Fibroblast of skin of left biceps (primary cell): ENCODE results near the gene OAS3.
"Not testable (repeated sequence)": the region's sequence is repeated elsewhere in the genome, so short reads cannot be mapped to it uniquely, and the experiment has no call there.

Source experiments
- DNase-seq, 2 experiments: peaks; one replicate each; pipeline ENCODE4 v3.0.0-alpha.2; 2013; ENCODE audit warnings: low read depth in 2 of 2

OAS3 gene

GRCh38 chr12:112924986-112925385 lies 13.3 kb upstream of the OAS3 start:
- DNase-seq, result no peak

DNA sequence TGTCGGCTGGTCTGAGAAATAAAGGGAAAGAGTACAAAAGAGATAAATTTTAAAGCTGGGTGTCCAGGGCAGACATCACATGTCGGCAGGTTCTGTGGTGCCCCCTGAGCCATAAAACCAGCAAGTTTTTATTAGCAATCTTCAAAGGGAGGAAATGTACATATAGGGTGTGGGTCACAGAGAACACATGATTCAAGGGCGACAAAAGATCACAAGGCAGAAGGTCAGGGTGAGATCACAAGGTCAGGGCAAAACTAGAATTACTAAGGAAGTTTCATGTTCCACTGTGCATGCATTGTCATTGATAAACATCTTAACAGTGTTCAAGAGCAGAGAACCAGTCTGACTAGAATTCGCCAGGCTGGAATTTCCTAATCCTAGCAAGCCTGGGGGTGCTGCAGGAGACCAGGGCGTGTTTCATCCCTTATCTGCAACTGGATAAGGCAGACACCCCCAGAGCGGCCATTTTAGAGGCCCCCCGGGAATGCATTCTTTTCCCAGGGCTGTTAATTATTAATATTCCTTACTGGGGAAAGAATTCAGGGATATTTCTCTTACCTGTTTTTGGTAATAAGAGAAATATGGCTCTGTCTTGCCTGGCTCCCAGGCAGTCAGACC lies 11.7 kb upstream of the OAS3 start:
- not testable (repeated sequence) for DNase-seq

DNA sequence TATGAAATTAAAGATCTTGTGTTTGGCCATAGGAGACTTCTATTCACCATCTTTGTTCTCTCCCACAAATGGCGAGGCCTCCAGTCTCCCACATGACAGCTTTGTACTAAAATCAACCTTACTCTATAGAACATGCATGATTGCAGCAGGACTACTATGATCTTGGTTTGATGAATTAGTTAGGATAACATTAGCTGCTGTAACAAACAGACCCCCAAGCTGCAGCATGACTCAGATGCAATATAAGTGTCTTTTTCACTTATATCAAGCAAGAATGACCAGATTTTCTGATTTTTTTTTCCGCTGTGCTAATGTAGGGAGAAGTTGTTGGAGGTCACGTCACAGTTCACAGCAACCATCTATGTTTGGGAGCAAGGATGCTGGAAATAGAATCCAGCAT lies 10.8 kb upstream of the OAS3 start:
- no peak for DNase-seq

DNA sequence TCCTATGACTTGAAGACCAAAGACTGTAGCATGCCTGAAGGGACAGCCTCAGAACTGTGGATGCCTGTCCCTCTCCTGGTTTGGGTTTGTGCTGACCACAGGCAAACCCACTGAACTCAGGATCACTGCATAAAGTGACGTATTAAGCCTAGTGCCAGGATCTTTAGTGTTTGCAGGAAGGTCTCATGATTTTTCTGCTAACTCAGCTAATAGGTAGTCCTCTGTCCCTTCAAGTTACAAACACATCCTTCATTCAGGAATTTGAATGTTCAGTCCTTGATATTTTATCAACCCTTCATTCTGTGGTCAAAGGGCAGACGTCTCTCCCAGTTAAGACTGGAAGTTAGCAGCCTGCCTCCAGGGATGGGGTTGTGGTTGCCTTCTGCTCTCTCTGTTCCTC lies 10.3 kb upstream of the OAS3 start:
- no peak for DNase-seq

GRCh38 chr12:112928978-112929377 lies 9.3 kb upstream of the OAS3 start:
- no peak for DNase-seq

DNA sequence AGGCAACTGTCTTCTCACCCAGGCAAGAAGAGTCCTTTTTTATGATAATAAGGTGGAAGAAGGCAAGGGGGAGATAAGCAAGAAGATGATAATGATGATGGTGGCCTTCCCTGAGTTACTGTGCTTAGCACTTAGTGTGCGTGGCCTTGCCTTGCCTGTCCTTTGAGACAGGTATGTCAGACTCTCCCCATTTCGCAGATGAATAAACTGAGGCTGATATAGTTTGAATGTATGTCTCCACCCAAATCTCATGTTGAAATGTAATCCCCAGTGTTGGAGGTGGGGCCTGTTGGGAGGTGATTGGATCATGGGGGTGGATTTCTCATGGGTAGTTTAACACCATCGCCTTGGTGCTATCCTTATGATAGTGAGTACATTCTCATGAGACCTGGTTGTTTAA lies 8.6 kb upstream of the OAS3 start:
- DNase-seq, result no peak

GRCh38 chr12:112930350-112930749 lies 7.9 kb upstream of the OAS3 start:
- DNase-seq, result no peak

DNA sequence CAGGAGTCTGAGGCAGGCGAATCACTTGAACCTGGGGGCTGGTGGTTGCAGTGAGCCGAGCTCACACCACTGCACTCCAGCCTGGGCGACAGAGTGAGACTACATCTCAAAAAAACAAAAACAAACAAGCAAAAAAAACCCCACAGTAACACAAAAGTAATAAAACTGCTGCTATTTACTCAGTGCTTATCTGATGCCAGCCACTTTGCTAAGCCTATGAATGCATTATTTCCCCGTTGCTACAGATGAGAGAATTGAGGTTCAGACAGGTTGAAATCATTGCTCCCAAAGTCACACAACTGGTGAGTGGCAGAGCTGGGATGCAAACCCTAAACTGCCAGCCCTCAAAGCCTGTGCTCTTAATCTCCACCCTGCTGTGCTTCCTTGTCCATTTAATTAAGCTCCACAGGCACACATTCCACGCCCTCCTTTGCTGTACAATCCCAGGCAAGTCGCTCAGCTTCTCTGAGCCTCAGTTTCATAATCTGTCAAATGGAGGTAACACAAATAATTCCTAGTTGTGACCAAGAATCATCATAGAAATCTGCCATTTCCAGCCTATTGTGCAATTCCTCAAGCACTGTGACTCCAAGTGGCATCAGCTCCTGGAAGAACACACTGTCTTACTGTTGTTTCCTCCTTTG lies 5.7 kb upstream of the OAS3 start:
- DNase-seq, result no peak

GRCh38 chr12:112933129-112933505 lies 5.2 kb upstream of the OAS3 start:
- no peak for DNase-seq

DNA sequence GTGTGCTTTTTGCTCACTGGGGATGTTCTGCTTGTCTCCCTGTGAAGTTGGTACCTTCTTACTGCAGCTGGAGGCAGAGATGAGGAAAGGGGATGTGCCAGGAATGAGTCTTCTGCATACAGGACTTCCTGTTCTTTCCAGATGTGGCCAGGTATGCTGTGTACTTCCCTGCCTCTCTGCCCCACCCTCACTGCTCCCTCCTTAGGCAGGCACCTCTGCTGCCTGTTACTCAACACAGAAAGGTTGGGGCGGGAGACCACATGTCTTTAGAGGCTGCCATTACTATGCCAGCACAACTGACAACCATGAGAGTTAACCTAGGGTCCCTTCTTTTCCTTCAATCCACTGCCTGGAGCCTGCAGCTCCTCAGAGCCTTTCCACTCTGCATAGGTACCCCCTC lies 2.0 kb upstream of the OAS3 start:
- DNase-seq, result no peak

- DNase-seq, result no peak
Measured at GRCh38 chr12:112936927-112937326, 1.3 kb upstream of the OAS3 start.

DNA sequence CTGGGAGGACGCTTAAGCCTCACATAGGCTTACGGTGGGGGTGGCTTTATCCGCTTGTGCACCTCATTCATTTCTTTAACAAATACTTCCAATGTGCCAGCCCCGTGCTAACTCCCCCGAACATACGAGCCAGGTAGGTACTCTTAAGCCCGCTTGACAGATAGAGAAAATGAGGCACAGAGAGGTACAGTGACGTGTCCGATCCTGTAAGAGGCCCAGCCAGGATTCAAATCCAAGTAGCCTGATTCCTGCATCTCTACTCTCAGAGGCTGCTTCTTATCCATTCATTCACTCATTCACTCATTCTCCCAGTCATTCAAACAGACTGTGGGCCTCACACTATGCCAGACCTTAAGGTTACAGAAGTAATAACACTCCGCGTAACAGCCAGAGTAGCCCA lies 477 bp downstream of the OAS3 start:
- DNase-seq, result no peak

GRCh38 chr12:112939761-112940381 lies 1.6 kb downstream of the OAS3 start:
- no peak for DNase-seq

DNA sequence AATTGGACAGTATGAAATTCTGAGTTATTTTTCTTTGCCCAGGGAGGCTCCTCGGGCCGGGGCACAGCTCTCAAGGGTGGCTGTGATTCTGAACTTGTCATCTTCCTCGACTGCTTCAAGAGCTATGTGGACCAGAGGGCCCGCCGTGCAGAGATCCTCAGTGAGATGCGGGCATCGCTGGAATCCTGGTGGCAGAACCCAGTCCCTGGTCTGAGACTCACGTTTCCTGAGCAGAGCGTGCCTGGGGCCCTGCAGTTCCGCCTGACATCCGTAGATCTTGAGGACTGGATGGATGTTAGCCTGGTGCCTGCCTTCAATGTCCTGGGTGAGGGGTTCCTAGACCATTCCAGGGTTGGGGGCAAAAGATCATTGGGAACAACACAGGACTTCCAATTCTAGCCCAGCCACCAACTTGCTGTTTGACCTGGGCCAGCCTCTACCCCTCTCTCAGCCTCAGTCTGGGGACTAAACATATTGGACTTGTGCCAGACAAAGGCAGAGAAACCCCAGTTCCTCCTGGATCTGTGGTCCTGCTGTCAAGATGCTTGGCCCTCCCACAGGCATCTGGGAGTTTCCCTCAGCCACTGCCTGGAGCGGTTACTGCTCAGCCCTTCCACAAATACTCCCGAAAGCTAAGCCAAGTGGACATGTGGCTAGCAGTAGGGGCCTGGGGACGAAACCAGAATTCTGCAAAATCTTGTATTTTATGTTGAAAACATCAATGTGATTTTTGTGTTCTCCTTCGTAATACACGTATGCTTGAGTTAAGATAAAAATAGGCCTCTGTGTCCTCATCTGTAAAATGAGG lies 3.5 kb downstream of the OAS3 start:
- no peak for DNase-seq

DNA sequence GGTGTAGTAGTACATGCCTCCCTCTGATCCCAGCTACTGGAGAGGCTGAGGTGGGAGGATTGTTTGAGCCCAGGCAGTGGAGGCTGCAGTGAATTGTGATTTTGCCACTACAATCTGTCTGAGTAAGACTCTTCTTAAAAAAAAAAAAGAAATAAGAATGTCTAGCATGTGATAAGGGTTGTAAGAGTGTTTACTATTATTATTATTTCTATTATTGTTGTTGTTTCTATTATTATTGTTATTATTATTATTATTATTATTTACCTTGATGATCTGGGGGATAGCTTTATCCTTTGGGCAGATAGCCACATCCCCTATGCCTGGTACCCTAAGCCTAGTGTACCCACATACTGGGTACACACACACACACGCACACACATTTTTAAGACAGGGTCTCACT lies 4.3 kb downstream of the OAS3 start:
- no peak for DNase-seq

DNA sequence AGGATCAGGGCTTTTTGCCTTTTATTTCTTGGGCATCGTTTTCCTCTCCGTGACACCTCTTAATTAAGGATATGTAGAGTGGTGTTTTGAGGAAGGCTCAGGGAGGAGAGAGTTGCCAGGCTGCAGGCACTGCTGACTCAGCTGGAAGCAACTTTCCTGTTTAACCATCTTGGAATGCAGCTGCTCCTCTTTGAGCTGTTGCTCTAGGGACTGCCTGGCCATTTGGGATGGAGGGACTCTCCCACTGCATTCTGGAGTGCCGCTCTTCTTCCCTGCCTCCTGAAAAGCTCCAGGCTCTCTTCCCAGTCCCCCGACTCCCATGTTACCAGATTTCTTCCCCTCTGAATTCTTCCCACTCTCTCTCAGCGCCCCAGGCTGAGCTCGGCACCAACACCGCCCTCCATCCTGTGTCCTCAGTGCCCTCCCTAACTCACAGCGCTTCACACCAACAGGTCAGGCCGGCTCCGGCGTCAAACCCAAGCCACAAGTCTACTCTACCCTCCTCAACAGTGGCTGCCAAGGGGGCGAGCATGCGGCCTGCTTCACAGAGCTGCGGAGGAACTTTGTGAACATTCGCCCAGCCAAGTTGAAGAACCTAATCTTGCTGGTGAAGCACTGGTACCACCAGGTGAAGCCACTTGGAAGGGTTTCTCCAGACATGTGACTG lies 5.9 kb downstream of the OAS3 start:
- DNase-seq, result no peak

DNA sequence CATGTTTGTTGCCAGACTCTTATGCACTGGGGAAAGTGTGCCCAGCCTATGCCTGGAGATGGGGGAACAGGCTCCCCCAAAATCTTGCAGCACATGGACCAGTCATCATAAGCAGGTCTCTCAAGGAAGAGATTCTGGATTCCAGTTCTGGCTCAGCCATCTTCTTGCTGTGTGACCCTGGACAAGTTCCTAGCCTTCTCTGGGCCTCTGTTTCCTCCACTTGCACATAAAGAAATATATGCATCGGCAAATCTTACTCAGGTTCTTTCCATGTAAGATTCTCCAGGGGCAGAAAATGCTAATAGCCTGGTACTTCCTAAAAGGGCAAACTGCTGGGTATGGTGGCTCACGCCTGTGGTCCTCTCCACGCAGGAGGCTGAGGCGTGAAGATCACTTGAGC lies 7.2 kb downstream of the OAS3 start:
- no peak for DNase-seq

DNA sequence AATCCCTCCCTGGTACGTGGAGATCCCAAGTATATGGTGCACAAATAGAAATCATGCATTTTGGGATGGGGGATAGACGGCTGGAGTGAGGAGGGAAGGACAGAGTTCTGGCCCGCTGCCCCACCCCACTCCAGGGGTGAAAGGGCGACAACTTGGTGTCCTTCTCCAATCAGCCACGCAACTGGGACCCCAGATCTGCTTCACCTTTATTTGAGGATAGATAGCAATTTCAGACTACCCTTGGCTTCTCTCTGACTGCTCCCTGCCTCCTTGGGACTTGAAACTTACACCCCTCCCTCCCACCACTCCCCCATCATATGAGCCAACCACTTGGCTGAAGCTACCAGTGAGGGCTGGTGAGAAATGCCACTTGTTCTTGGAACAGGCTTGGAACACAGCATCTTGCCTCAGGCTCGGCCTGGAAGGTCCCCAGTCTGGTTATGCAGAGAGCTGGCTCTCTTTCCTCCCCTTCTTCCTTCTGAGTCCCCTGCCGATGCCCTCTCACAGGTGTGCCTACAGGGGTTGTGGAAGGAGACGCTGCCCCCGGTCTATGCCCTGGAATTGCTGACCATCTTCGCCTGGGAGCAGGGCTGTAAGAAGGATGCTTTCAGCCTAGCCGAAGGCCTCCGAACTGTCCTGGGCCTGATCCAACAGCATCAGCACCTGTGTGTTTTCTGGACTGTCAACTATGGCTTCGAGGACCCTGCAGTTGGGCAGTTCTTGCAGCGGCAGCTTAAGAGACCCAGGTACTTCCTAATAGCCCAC lies 8.1 kb downstream of the OAS3 start:
- DNase-seq, result no peak

GRCh38 chr12:112947314-112947713 lies 9.0 kb downstream of the OAS3 start:
- DNase-seq, result no peak

DNA sequence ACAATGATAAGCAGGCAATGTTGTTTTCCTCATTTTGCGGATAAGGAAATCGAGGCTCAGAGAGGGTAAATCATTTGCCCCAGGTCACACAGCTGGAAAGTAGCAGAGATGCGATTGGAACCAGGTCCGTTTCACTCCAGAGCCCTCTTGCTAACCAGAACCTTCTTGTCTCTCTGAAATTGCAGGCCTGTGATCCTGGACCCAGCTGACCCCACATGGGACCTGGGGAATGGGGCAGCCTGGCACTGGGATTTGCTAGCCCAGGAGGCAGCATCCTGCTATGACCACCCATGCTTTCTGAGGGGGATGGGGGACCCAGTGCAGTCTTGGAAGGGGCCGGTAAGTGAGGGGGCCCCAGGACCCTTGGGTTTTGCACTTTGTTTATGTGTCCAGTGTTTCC lies 9.5 kb downstream of the OAS3 start:
- no peak for DNase-seq

DNA sequence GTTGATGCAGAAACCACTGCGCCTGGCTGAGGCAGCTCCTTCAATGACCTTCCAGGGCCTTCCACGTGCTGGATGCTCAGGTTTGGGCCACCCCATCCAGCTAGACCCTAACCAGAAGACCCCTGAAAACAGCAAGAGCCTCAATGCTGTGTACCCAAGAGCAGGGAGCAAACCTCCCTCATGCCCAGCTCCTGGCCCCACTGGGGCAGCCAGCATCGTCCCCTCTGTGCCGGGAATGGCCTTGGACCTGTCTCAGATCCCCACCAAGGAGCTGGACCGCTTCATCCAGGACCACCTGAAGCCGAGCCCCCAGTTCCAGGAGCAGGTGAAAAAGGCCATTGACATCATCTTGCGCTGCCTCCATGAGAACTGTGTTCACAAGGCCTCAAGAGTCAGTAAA lies 10.5 kb downstream of the OAS3 start:
- DNase-seq, result no peak
